Effector memory CD4-positive, alpha-beta T cell (primary cell): ENCODE measurements around the gene KCNJ6.

Source experiments
- DNase-seq, 3 donors: peaks; one replicate each; pipeline ENCODE4 v3.0.0-alpha.2; 2020
- H3K27ac ChIP-seq: 2 replicates; pipeline ENCODE4 v1.7.0; 2013; ENCODE audit warnings: mild to moderate bottlenecking, low read length, moderate library complexity; ENCODE audit not compliant: insufficient read depth, poor library complexity, severe bottlenecking
- H3K27me3 ChIP-seq: replicated peaks from 2 replicates; pipeline ENCODE4 v1.7.0; 2013; ENCODE audit warnings: mild to moderate bottlenecking, low read length; ENCODE audit not compliant: insufficient read depth, control insufficient read depth, poor library complexity, severe bottlenecking
- H3K36me3 ChIP-seq: 2 replicates; pipeline ENCODE4 v1.7.0; 2013; ENCODE audit warnings: mild to moderate bottlenecking, low read length, moderate library complexity; ENCODE audit not compliant: control insufficient read depth, insufficient read depth
- H3K4me1 ChIP-seq: 2 replicates; pipeline ENCODE4 v1.7.0; 2013; ENCODE audit warnings: low read length, mild to moderate bottlenecking; ENCODE audit not compliant: control insufficient read depth, insufficient read depth, poor library complexity, severe bottlenecking
- H3K4me3 ChIP-seq: 2 replicates; pipeline ENCODE4 v1.7.0; 2013; ENCODE audit warnings: low read length, low read depth, mild to moderate bottlenecking; ENCODE audit not compliant: insufficient read depth, poor library complexity, severe bottlenecking
- H3K9me3 ChIP-seq: 2 replicates; pipeline ENCODE4 v1.7.0; 2013; ENCODE audit warnings: mild to moderate bottlenecking, low read length, moderate library complexity; ENCODE audit not compliant: control insufficient read depth

Gene KCNJ6

DNA sequence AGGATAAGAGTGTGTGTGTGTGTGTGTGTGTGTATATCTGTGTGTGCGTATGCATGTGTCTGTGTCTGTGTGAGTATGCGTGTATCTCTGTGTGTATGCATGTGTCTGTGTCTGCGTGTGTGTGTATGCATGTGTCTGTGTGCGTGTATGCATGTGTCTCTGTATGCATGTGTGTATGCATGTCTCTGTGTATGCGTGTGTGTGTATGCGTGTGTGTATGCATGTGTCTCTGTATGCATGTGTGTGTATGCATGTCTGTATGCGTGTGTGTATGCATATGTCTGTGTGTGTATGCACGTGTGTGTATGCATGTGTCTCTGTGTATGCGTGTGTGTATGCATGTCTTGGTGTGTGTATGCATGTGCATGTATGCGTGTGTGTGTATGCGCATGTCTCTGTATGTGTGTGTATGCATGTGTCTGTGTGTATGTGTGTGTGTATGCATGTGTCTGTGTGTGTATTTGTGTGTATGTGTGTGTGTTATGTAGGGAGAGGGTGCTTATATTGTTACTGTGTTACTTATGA, 301.8 kb downstream of the KCNJ6 start:
- H3K27me3 ChIP-seq = no peaks in the 10 kb centered on the region
- H3K36me3 ChIP-seq = no peaks in the 10 kb centered on the region
- no peaks in the 10 kb centered on the region for H3K4me1 ChIP-seq
- no peak for DNase-seq
- no peak overlapping the region for H3K27ac ChIP-seq
- H3K9me3 ChIP-seq = no peaks in the 10 kb centered on the region
- H3K4me3 ChIP-seq = no peak overlapping the region

DNA sequence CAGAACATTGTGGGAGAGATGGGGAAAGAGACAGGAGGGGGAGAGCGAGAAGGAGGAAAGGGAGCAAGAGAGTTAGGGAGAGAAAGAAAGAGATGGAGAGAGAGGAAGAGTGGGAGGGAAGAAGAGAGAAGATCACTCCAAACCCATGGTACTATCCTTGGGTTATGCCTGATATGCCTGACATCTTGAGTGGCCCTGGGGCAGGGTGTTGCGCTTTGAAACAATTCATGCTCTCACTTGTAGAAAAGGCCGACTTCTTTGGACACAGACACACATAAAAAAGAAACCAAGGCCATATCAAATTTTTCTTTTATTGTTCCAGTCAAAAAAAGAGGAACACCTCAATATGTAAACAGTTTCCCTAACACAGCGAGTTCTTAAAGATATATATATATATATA, 309.2 kb downstream of the KCNJ6 start:
- Histone ChIP-seq H3K36me3 (no peaks in the 10 kb centered on the region), H3K4me1 (no peaks in the 10 kb centered on the region), H3K4me3 (no peak overlapping the region), H3K27me3 (no peaks in the 10 kb centered on the region), H3K9me3 (no peaks in the 10 kb centered on the region), H3K27ac (no peak overlapping the region)
- no peak for DNase-seq

DNA sequence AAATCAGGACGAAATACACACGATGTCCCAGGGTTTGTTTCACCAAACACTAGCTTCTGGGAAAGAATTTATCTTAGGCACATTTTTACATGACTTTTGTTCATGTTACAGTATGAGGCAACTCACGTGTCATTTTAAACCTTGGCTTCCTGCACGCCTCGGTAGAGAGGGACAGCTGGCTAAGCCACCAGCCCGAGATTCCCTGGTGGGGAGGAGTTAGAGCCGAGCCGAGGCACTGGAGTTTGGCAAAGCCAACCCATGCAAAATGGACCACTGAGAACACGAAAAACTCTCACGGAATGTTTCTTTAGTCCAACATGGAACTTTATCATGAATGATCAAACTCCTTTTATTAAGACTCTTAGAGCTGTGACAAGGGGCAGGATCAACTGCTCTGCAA, 309.7 kb downstream of the KCNJ6 start:
- H3K27ac ChIP-seq = no peak overlapping the region
- H3K4me1 ChIP-seq = no peaks in the 10 kb centered on the region
- H3K27me3 ChIP-seq = no peaks in the 10 kb centered on the region
- H3K9me3 ChIP-seq = no peaks in the 10 kb centered on the region
- no peaks in the 10 kb centered on the region for H3K36me3 ChIP-seq
- H3K4me3 ChIP-seq = no peak overlapping the region
- no peak for DNase-seq

DNA sequence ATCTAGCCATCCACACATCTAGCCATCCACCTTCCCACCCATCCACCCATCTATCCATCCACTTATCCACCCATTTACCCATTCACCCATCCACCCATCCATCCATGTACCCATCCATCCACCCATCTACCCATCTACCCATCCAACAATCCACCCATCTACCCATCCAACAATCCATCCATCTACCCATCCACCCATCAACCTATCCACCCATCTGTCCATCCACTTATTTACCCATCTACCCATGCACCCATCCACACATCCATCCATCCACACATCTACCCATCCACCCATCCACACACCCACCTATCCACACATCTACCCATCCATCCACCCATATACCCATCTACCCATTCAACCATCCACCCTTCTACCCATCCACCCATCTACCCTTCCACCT, 311.3 kb downstream of the KCNJ6 start:
- no peaks in the 10 kb centered on the region for H3K4me1 ChIP-seq
- no peaks in the 10 kb centered on the region for H3K9me3 ChIP-seq
- DNase-seq = no peak
- no peaks in the 10 kb centered on the region for H3K27me3 ChIP-seq
- no peak overlapping the region for H3K4me3 ChIP-seq
- H3K27ac ChIP-seq = no peak overlapping the region
- H3K36me3 ChIP-seq = no peaks in the 10 kb centered on the region

DNA sequence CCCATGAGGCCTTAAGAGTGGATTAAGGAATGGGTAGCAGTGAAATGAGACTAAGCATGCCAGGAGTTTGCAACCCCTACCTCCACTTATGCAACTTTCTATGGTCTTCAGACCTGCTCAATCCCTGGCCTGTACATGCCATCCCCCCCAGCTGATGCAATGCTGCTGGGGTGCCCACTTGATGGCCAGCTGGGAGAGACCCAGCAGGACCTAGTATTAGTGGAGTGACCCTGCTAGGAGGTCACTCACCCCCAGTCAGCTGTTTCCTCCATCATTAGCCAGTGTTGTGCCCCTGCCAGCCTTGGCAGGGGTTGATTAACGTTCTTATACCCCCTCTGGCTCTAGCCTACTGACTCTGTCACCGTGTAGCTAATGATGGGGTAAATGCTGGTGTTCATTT, 313.1 kb downstream of the KCNJ6 start:
- H3K4me1 ChIP-seq = no peaks in the 10 kb centered on the region
- H3K36me3 ChIP-seq = no peaks in the 10 kb centered on the region
- DNase-seq = no peak
- H3K27me3 ChIP-seq = no peaks in the 10 kb centered on the region
- H3K4me3 ChIP-seq = no peak overlapping the region
- no peak overlapping the region for H3K27ac ChIP-seq
- H3K9me3 ChIP-seq = no peaks in the 10 kb centered on the region

DNA sequence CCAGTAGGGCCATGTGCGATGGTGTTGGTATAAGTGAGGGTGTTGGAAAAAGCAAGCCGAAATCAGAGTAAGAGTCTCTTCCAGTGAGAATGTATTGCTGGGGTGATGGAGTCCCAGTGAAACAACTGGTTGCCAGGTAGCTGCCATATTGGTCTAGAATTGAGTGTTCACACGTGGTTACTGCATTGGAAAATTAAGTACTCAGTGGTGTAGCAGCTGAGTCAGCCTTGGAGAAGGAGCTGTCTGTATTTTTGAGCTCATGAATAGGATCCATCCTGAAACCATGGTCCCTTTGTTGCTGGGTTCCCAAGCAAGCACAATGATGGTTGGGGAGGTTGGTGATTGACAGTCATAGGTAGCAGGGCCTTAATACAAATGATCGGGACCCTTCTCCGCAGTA, 314.3 kb downstream of the KCNJ6 start:
- Histone ChIP-seq H3K4me1 (no peaks in the 10 kb centered on the region), H3K36me3 (no peaks in the 10 kb centered on the region), H3K4me3 (no peak overlapping the region), H3K27me3 (no peaks in the 10 kb centered on the region), H3K9me3 (no peaks in the 10 kb centered on the region), H3K27ac (no peak overlapping the region)
- DNase-seq = no peak

DNA sequence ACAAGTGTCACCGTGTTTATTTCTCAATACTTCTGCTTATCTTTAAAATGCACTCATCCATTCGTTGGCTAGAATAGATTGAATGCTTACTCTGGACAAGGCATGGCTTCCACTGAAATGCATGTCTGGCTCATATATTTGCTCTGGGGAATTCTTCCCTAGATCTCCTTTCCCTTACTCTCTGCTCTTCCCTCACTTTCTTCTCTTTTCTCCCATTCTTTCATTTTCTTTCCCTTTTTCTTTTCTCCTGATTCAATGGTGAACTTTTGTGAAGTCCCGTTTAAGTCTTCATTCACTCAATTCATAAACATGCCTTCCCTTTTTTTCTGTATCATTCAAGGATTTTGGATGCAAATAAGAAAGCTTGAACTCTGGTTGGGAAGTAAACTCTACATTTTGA, 315.2 kb downstream of the KCNJ6 start:
- DNase-seq = no peak
- no peaks in the 10 kb centered on the region for H3K36me3 ChIP-seq
- H3K27me3 ChIP-seq = no peaks in the 10 kb centered on the region
- no peaks in the 10 kb centered on the region for H3K9me3 ChIP-seq
- H3K4me1 ChIP-seq = no peaks in the 10 kb centered on the region
- no peak overlapping the region for H3K27ac ChIP-seq
- H3K4me3 ChIP-seq = no peak overlapping the region

DNA sequence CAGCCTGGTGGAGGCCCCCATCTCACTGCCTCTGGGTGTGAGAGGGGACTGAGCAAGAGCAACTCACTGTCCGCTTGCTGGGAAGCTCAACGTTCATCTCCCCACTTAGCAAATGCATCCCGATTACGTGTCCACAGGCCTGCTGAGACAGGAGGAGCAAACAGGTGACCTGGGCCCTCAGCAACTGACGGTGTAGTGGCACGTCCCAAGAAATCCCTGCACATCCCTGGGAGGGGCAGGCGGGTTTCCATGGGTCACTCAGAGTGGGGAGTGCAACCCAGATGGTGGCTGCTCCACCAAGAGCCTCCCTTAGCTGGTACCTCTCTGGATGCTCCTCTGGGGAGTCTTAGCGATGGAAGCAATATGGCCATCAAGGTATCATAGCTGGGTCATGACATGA, 320.3 kb downstream of the KCNJ6 start:
- Histone ChIP-seq H3K27me3 (no peaks in the 10 kb centered on the region), H3K9me3 (no peaks in the 10 kb centered on the region), H3K36me3 (no peaks in the 10 kb centered on the region), H3K27ac (no peak overlapping the region), H3K4me1 (no peaks in the 10 kb centered on the region), H3K4me3 (no peak overlapping the region)
- DNase-seq = no peak

DNA sequence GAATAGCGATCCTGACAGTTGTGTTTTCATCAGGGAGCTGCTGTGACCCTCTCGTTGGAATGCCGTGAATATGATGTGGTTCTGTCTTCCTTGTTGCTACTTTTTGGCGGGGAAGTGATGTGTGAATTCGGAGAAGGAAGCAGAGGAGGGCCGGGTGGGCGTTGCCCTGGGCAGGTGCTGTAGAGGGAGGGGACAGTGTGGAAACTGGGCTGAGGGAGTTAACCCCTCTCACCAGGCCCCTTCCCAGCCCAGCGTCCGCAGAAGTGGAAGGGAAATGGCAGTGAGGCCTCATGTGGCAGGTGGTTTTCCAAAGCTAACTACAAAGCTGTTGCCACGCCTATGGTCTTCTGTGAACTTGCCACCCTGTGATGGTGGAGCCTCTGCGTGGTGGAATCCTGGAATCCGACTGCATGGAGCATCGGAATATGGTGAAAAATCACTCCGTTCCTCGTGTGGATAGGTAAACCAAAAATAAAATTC, 321.7 kb downstream of the KCNJ6 start:
- Histone ChIP-seq H3K27ac (no peak overlapping the region), H3K9me3 (no peaks in the 10 kb centered on the region), H3K27me3 (no peaks in the 10 kb centered on the region), H3K36me3 (no peaks in the 10 kb centered on the region), H3K4me3 (no peak overlapping the region), H3K4me1 (no peaks in the 10 kb centered on the region)
- DNase-seq = no peak

DNA sequence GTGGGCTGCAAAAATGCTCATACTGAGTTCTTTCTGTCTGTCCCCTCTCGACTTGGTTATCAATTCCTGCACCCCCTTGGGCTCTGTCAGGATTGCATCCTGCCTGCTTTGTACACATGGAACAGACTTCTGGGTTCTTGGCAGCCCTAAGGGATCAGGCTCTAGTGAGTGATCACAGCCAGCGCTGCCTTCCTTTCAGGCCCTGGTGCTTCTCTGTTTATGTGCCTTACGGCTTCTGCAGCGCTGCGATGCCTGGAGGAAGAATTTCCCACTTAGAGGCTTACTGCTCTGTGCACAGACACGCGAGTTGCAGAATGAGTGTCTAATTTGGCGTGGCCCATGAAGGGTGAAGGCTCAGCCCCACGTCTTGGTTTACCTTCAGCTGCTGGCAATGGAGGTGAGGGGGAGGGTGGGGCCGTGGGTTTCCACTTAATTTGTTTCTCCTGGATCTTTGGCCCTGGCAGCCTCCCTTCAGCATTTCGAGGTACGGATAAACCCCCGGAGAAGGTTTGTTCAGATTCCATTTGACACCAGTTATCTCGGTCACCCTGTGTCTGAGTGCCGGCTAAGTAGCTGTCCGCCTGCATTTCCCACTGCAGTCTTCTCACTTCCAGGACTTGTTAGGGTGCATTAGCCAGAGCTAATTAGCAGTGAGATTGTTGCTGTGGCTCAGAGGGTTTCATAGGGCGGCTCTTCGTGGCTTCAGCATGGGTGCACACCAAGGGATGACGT, 322.4 kb downstream of the KCNJ6 start:
- H3K4me3 ChIP-seq = no peak overlapping the region
- no peak for DNase-seq
- no peaks in the 10 kb centered on the region for H3K36me3 ChIP-seq
- no peaks in the 10 kb centered on the region for H3K4me1 ChIP-seq
- no peaks in the 10 kb centered on the region for H3K27me3 ChIP-seq
- H3K9me3 ChIP-seq = no peaks in the 10 kb centered on the region
- H3K27ac ChIP-seq = no peak overlapping the region
